B cell (primary cell): ENCODE measurements around the gene MAP3K19. TPM values are rescaled to one million over a fixed set of nuclear protein-coding genes. Genes with fewer than 3 reads are reported as not detected.
A peak's percentile ranks its signal among the peaks of the same experiment; 100 is the strongest.

Experiments used
- ATAC-seq: fragments of 200-7000 bp; cut with Tn5 transposase; one replicate; pipeline ENCODE4 v1.10.0; 2021; ENCODE audit warnings: low read depth, mild to moderate bottlenecking, moderate number of reproducible peaks, moderate library complexity
- CTCF ChIA-PET: fragments of 350-600 bp; sonication (Branson Sonifier 250); formaldehyde crosslinking; loops from one replicate; lab custom pipeline; 2021; ENCODE audit warnings: antibody characterized with exemption, inconsistent platforms; lab: Charles Lee
- POLR2A ChIA-PET: fragments of 350-600 bp; sonication (Branson Sonifier 250); formaldehyde crosslinking; loops from one replicate; lab custom pipeline; 2021; ENCODE audit warnings: antibody characterized with exemption; lab: Charles Lee
- DNase-seq: peaks from one replicate; pipeline ENCODE4 v3.0.0; 2013
- H2AFZ ChIP-seq: 2 replicates; pipeline ENCODE4 v1.6.1; 2012; ENCODE audit warnings: mild to moderate bottlenecking, low read depth, low read length; ENCODE audit not compliant: insufficient read depth, poor library complexity, severe bottlenecking
- H3K27ac ChIP-seq, 2 donors: 1 replicate in 1 of 2; 2 replicates in 1 of 2; pipeline ENCODE4 v1.5.1; 2012 to 2013; ENCODE audit warnings: low read length in 2 of 2, mild to moderate bottlenecking in 2 of 2, moderate library complexity in 1 of 2
- H3K27me3 ChIP-seq, 4 experiments: fragments of 200-600 bp in 1 of 4; sonication (generic) in 1 of 4; replicated peaks in 1 of 4; 1 replicate in 2 of 4; 2 replicates in 2 of 4; pipeline versions ENCODE4 v1.6.1 to v1.7.0; 2013 to 2016; ENCODE audit warnings: low read length in 3 of 4, mild to moderate bottlenecking in 2 of 4, mixed read lengths in 1 of 4, moderate library complexity in 1 of 4; ENCODE audit not compliant: insufficient read depth in 4 of 4, control insufficient read depth in 3 of 4; ENCODE audit errors: control extremely low read depth in 1 of 4
- H3K36me3 ChIP-seq, 2 experiments: replicated peaks in 1 of 2; 1 replicate in 1 of 2; 2 replicates in 1 of 2; pipeline versions ENCODE4 v1.6.1 to v1.7.1; 2013; ENCODE audit warnings: low read length in 1 of 2; ENCODE audit not compliant: insufficient read depth in 2 of 2, control insufficient read depth in 1 of 2; ENCODE audit errors: control extremely low read depth in 1 of 2, extremely low read depth in 1 of 2
- H3K4me1 ChIP-seq, 2 donors: fragments of 200-600 bp in 1 of 2; sonication (generic) in 1 of 2; 1 replicate in 1 of 2; 2 replicates in 1 of 2; pipeline versions ENCODE4 v1.5.1 to v1.6.1; 2013 to 2017; ENCODE audit warnings: low read length in 2 of 2; ENCODE audit not compliant: control insufficient read depth in 2 of 2, insufficient read depth in 2 of 2
- H3K4me2 ChIP-seq: replicated peaks from 2 replicates; pipeline ENCODE3; 2012; ENCODE audit warnings: mild to moderate bottlenecking, low read depth, low read length; ENCODE audit not compliant: poor library complexity, severe bottlenecking
- H3K4me3 ChIP-seq, 5 experiments: fragments of 200-600 bp in 1 of 5; sonication (generic) in 1 of 5; 1 replicate in 3 of 5; 2 replicates in 2 of 5; pipeline versions ENCODE4 v1.5.1 to v1.7.0; 2011 to 2016; ENCODE audit warnings: low read length in 4 of 5, mild to moderate bottlenecking in 4 of 5, low read depth in 2 of 5, control low read depth in 1 of 5, moderate library complexity in 1 of 5; ENCODE audit not compliant: insufficient read depth in 1 of 5; ENCODE audit errors: control extremely low read depth in 1 of 5, extremely low read depth in 1 of 5
- H3K79me2 ChIP-seq: fragments of 200-600 bp; sonication (generic); one replicate; pipeline ENCODE4 v1.6.0; 2016; ENCODE audit warnings: low read length; ENCODE audit not compliant: control insufficient read depth, insufficient read depth
- H3K9ac ChIP-seq: fragments of 200-600 bp; sonication (generic); 2 replicates; pipeline ENCODE4 v1.6.1; 2017; ENCODE audit warnings: mild to moderate bottlenecking, low read length, moderate library complexity
- H3K9me3 ChIP-seq, 3 donors: one replicate each; pipeline versions ENCODE4 v1.6.1 to v1.7.1; 2013; ENCODE audit warnings: low read length in 2 of 3; ENCODE audit not compliant: control insufficient read depth in 2 of 3, insufficient read depth in 1 of 3; ENCODE audit errors: control extremely low read depth in 1 of 3
- H4K20me1 ChIP-seq: 2 replicates; pipeline ENCODE4 v1.6.0; 2012; ENCODE audit warnings: mild to moderate bottlenecking, low read length; ENCODE audit not compliant: insufficient read depth, control insufficient read depth, poor library complexity, severe bottlenecking
- H3K27ac Mint-ChIP-seq: one replicate; pipeline ENCODE4 v1.8.0; 2021; ENCODE audit warnings: mixed read lengths
- H3K27me3 Mint-ChIP-seq: one replicate; pipeline ENCODE4 v1.8.0; 2021; ENCODE audit warnings: mixed read lengths
- H3K4me1 Mint-ChIP-seq: one replicate; pipeline ENCODE4 v1.8.0; 2021; ENCODE audit warnings: mixed read lengths
- H3K4me3 Mint-ChIP-seq: one replicate; pipeline ENCODE4 v1.8.0; 2021; ENCODE audit warnings: mixed read lengths
- H3K9me3 Mint-ChIP-seq: one replicate; pipeline ENCODE4 v1.8.0; 2022; ENCODE audit warnings: mixed read lengths; ENCODE audit not compliant: insufficient read depth
- CTCF ChIP-seq: fragments of 200-600 bp; IDR thresholded peaks from one replicate; pipeline ENCODE4 v1.8.0; 2022; ENCODE audit warnings: antibody characterized with exemption, mild to moderate bottlenecking
- EZH2 ChIP-seq: IDR thresholded peaks from 2 replicates; pipeline ENCODE4 v1.6.1; 2012; ENCODE audit warnings: borderline replicate concordance, low read depth, mild to moderate bottlenecking, moderate library complexity, low read length; ENCODE audit not compliant: insufficient read depth, poor library complexity, severe bottlenecking
- WGBS: methylation state at CpG from one replicate; pipeline ENCODE4 v1.1.5; 2013; ENCODE audit warnings: missing lambda C conversion rate; ENCODE audit not compliant: insufficient coverage; 5-methylcytosine and 5-hydroxymethylcytosine counted together
- intact Hi-C: fragments of 100-400 bp; cut with micrococcal nuclease; formaldehyde crosslinking; loops from one replicate; pipeline ENCODE4 v1.10.0; 2022
- polyA plus RNA-seq: library from polyadenylated mRNA; depleted of rRNA; stranded (reverse); fragments of >200 nt; gene quantifications from 2 replicates; pipeline ENCODE4 v1.2.3, GENCODE V29; 2012
- total RNA-seq, 2 donors: library from RNA; stranded (reverse); fragments of 120-200 nt in 1 of 2; gene quantifications; 1 replicate in 1 of 2; 2 replicates in 1 of 2; pipeline versions ENCODE4 v1.2.3 to v1.2.4, GENCODE V29; 2013 to 2022

MAP3K19 gene
- total and polyA plus RNA-seq, 2 donors (not counting 1 experiment from before 2014, with no cell fraction given), result 0.46 TPM; not detected in 1

- H3K9me3 ChIP-seq, result no peaks in the 10 kb centered on the region
- no peaks in the 10 kb centered on the region for H3K9me3 Mint-ChIP-seq
- ChIA-PET CTCF (no interaction called here), POLR2A (no interaction called here)
- no peak overlapping the region for H3K9ac ChIP-seq
- H3K4me3 Mint-ChIP-seq, result no peak overlapping the region
- no peak overlapping the region for H3K27ac Mint-ChIP-seq
- no peak overlapping the region for H2AFZ ChIP-seq
- WGBS, result no CpG with 5 or more reads among the region's 3 CpGs
- peaks cover 99% of the 10 kb centered on the region for H3K79me2 ChIP-seq
- no peaks in the 10 kb centered on the region for H3K27me3 ChIP-seq
- H3K4me3 ChIP-seq, result no peak overlapping the region
- no peak overlapping the region for H3K27ac ChIP-seq
- DNase-seq (no peak), ATAC-seq (no peak)
- TF ChIP-seq EZH2 (no peak), CTCF (no peak)
- no peaks in the 10 kb centered on the region for H3K27me3 Mint-ChIP-seq
- peaks cover 91% of the 10 kb centered on the region for H4K20me1 ChIP-seq
- peaks cover 69% of the 10 kb centered on the region for H3K4me1 Mint-ChIP-seq
- H3K4me2 ChIP-seq, result no peak overlapping the region
- peaks cover 18 to 23% of the 10 kb centered on the region in 2 donors for H3K4me1 ChIP-seq
- intact Hi-C loops, result no loop called here
- H3K36me3 ChIP-seq, result peaks cover 0 to 31% of the 10 kb centered on the region in 2 experiments
These were observed 120.1 kb downstream of the MAP3K19 start for GRCh38 chr2:134927195-134927594.

GRCh38 chr2:134926231-134926931 lies 120.9 kb downstream of the MAP3K19 start:
- H3K27me3 Mint-ChIP-seq, result no peaks in the 10 kb centered on the region
- H3K27ac Mint-ChIP-seq, result no peak overlapping the region
- H3K9ac ChIP-seq, result no peak overlapping the region
- peak overlapping the region; percentile 0 for H3K4me3 Mint-ChIP-seq
- no peak overlapping the region for H3K4me3 ChIP-seq
- DNase-seq (no peak), ATAC-seq (no peak)
- peaks cover 67% of the 10 kb centered on the region for H3K4me1 Mint-ChIP-seq
- H3K9me3 Mint-ChIP-seq, result no peaks in the 10 kb centered on the region
- H3K36me3 ChIP-seq, result peaks cover 0 to 32% of the 10 kb centered on the region in 2 experiments
- peak overlapping the region; percentile 18 for H3K4me2 ChIP-seq
- peak overlapping the region in 1 of 2 donors; percentile 21 for H3K27ac ChIP-seq
- no CpG with 5 or more reads among the region's 3 CpGs for WGBS
- peaks cover 89% of the 10 kb centered on the region for H4K20me1 ChIP-seq
- intact Hi-C loops, result no loop called here
- no peaks in the 10 kb centered on the region for H3K9me3 ChIP-seq
- POLR2A ChIA-PET, result no interaction called here
- CTCF ChIA-PET, result no interaction called here
- peaks cover 99% of the 10 kb centered on the region for H3K79me2 ChIP-seq
- peaks cover 21 to 23% of the 10 kb centered on the region in 2 donors for H3K4me1 ChIP-seq
- no peak overlapping the region for H2AFZ ChIP-seq
- H3K27me3 ChIP-seq, result no peaks in the 10 kb centered on the region
- no peak for TF ChIP-seq EZH2
- no peak for TF ChIP-seq CTCF
